Measurements from ENCODE around the gene CUEDC1. TPM values are rescaled to one million over a fixed set of nuclear protein-coding genes. Genes with fewer than 3 reads are reported as not detected.

Gene CUEDC1
- total RNA-seq, 1 experiment from 2014 or later: 53.5 TPM

DNA sequence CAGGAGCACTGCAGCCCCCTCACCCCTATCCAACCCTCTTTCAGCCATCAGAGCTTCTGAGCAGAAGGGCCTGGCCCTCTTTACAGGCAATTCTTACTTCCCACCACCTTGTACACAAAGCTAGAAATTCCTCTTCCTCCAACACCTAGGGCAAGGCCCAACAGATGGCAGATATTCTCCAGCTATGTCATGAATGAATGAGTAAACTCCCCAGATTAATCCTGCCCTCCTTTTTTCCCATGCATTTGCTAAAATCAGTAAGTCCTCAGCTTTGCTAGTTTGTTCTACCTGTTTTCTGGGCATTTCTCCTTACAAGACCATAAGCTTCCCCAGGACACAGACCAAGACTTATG lies 85.0 kb downstream of the CUEDC1 start:
- DNase-seq (ENCODE audit: low spot score): no peak
- ChIA-PET POLR2A (ENCODE audit: low non-redundant PET) (no interaction called here), CTCF (interaction anchor here (1.1 kb wide), 1 partner anchor 22 kb away, joined by 7 read pairs; no protein-coding TSS in a partner anchor)
- BruUV-seq (replicated peaks): no TSS peak
- intact Hi-C loops (cut with micrococcal nuclease; ENCODE audit: unreplicated experiment): no loop called here
- H3K27me3 ChIP-seq (replicated peaks; ENCODE audit: insufficient read depth, low read depth, low read length, poor library complexity): no peaks in the 10 kb centered on the region
- H3K4me3 ChIP-seq (ENCODE audit: low read depth, low read length, poor library complexity, severe bottlenecking): no peak overlapping the region
- H3K4me1 ChIP-seq (ENCODE audit: insufficient read depth, low read length, poor library complexity, severe bottlenecking): peaks cover 30% of the 10 kb centered on the region
- H3K27ac ChIP-seq (ENCODE audit: low read depth, low read length, poor library complexity, severe bottlenecking): peak overlapping the region; percentile 59
- peaks cover 26% of the 10 kb centered on the region for H3K36me3 ChIP-seq (ENCODE audit: insufficient read depth, low read length, poor library complexity, severe bottlenecking)
- TF ChIP-seq, protein P1, sequence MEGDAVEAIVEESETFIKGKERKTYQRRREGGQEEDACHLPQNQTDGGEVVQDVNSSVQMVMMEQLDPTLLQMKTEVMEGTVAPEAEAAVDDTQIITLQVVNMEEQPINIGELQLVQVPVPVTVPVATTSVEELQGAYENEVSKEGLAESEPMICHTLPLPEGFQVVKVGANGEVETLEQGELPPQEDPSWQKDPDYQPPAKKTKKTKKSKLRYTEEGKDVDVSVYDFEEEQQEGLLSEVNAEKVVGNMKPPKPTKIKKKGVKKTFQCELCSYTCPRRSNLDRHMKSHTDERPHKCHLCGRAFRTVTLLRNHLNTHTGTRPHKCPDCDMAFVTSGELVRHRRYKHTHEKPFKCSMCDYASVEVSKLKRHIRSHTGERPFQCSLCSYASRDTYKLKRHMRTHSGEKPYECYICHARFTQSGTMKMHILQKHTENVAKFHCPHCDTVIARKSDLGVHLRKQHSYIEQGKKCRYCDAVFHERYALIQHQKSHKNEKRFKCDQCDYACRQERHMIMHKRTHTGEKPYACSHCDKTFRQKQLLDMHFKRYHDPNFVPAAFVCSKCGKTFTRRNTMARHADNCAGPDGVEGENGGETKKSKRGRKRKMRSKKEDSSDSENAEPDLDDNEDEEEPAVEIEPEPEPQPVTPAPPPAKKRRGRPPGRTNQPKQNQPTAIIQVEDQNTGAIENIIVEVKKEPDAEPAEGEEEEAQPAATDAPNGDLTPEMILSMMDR (conservative IDR thresholded peaks at IDR 0.05; ENCODE audit: low read depth, low read length): no peak
- no peak for TF ChIP-seq EZH2 (IDR thresholded peaks at IDR 0.05; ENCODE audit: borderline replicate concordance, low read depth, low read length, poor library complexity, severe bottlenecking)
- H3K9me3 ChIP-seq (ENCODE audit: low read depth, low read length, poor library complexity, severe bottlenecking): no peaks in the 10 kb centered on the region

- intact Hi-C loops (cut with micrococcal nuclease; ENCODE audit: unreplicated experiment): no loop called here
- Histone ChIP-seq H3K36me3 (ENCODE audit: insufficient read depth, low read length, poor library complexity, severe bottlenecking) (peaks cover 26% of the 10 kb centered on the region), H3K9me3 (ENCODE audit: low read depth, low read length, poor library complexity, severe bottlenecking) (no peaks in the 10 kb centered on the region), H3K4me1 (ENCODE audit: insufficient read depth, low read length, poor library complexity, severe bottlenecking) (peaks cover 25% of the 10 kb centered on the region), H3K27me3 (replicated peaks; ENCODE audit: insufficient read depth, low read depth, low read length, poor library complexity) (no peaks in the 10 kb centered on the region), H3K27ac (ENCODE audit: low read depth, low read length, poor library complexity, severe bottlenecking) (peak overlapping the region; percentile 59), H3K4me3 (ENCODE audit: low read depth, low read length, poor library complexity, severe bottlenecking) (no peak overlapping the region)
- no peak for DNase-seq (ENCODE audit: low spot score)
- TF ChIP-seq EZH2 (IDR thresholded peaks at IDR 0.05; ENCODE audit: borderline replicate concordance, low read depth, low read length, poor library complexity, severe bottlenecking): no peak
- TF ChIP-seq, protein P1 (conservative IDR thresholded peaks at IDR 0.05; ENCODE audit: low read depth, low read length): no peak
- BruUV-seq (replicated peaks): no TSS peak
- CTCF ChIA-PET: interaction anchor here (1.1 kb wide), 1 partner anchor 23 kb away, joined by 7 read pairs; no protein-coding TSS in a partner anchor
- POLR2A ChIA-PET (ENCODE audit: low non-redundant PET): no interaction called here
Observed at GRCh38 chr17:57869617-57870282, 85.5 kb downstream of the CUEDC1 start.

GRCh38 chr17:57868910-57869616 lies 86.1 kb downstream of the CUEDC1 start:
- Histone ChIP-seq H3K4me1 (ENCODE audit: insufficient read depth, low read length, poor library complexity, severe bottlenecking) (peaks cover 21% of the 10 kb centered on the region), H3K4me3 (ENCODE audit: low read depth, low read length, poor library complexity, severe bottlenecking) (no peak overlapping the region), H3K27ac (ENCODE audit: low read depth, low read length, poor library complexity, severe bottlenecking) (peak overlapping the region; percentile 52), H3K9me3 (ENCODE audit: low read depth, low read length, poor library complexity, severe bottlenecking) (no peaks in the 10 kb centered on the region), H3K27me3 (replicated peaks; ENCODE audit: insufficient read depth, low read depth, low read length, poor library complexity) (no peaks in the 10 kb centered on the region), H3K36me3 (ENCODE audit: insufficient read depth, low read length, poor library complexity, severe bottlenecking) (peaks cover 26% of the 10 kb centered on the region)
- no TSS peak for BruUV-seq (replicated peaks)
- ChIA-PET CTCF (no interaction called here), POLR2A (ENCODE audit: low non-redundant PET) (no interaction called here)
- intact Hi-C loops (cut with micrococcal nuclease; ENCODE audit: unreplicated experiment): no loop called here
- TF ChIP-seq, protein P1 (conservative IDR thresholded peaks at IDR 0.05; ENCODE audit: low read depth, low read length): no peak
- no peak for TF ChIP-seq EZH2 (IDR thresholded peaks at IDR 0.05; ENCODE audit: borderline replicate concordance, low read depth, low read length, poor library complexity, severe bottlenecking)
- no peak for DNase-seq (ENCODE audit: low spot score)
